ENCODE results near the gene ZNRF3.

ZNRF3 gene

DNA sequence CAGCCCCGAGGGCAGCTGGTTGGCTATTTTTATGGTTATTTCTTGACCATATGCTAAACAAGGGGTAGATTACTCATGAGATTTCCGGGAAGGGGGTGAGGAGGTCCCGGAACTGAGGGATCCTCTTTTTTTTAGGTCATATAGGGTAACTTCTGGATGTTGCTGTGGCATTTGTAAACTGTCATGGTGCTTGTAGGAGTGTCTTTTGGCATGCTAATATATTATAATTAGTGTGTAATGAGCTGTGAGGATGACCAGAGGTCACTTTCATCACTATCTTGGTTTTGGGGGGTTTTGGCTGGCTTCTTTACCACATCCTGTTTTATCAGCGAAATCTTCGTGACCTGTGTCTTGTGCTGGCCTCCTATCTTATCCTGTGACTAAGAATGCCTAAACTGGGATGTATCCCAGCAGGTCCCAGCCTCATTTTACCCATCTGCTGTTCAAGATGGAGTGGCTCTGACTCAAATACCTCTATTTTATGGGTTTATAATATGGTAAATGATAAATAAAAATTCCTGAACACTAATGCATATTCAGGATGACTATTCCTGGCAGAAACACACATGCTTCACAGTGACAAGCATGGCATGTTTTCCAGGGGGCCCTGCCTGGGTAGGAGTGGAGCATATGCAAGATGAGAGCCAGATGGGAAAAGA, 200.7 kb downstream of the ZNRF3 start:
- DNase-seq (ENCODE audit: low read depth): no peak

DNA sequence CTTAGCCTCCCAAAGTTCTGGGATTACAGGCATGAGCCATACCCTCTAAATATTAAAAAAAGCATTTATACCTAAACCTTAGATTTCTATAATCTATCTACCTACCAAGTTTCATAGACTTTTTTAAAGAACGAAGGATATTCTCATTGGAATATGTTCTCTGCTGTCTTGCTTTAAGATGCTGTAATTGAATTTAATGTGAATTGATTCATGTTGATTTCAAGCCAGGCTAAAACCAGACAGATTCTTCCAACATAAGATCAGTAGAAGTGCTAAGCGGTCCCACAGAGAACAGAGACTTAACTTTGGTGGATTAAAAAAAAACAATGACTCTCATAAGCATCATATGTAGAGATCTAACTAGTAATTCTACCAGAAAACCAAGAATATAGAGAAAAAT, 203.6 kb downstream of the ZNRF3 start:
- H3K4me3 ChIP-seq (ENCODE audit: low read depth, low read length): no peak overlapping the region
- no peak for DNase-seq (ENCODE audit: low read depth)
- TF ChIP-seq, protein P1, sequence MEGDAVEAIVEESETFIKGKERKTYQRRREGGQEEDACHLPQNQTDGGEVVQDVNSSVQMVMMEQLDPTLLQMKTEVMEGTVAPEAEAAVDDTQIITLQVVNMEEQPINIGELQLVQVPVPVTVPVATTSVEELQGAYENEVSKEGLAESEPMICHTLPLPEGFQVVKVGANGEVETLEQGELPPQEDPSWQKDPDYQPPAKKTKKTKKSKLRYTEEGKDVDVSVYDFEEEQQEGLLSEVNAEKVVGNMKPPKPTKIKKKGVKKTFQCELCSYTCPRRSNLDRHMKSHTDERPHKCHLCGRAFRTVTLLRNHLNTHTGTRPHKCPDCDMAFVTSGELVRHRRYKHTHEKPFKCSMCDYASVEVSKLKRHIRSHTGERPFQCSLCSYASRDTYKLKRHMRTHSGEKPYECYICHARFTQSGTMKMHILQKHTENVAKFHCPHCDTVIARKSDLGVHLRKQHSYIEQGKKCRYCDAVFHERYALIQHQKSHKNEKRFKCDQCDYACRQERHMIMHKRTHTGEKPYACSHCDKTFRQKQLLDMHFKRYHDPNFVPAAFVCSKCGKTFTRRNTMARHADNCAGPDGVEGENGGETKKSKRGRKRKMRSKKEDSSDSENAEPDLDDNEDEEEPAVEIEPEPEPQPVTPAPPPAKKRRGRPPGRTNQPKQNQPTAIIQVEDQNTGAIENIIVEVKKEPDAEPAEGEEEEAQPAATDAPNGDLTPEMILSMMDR (IDR thresholded peaks at IDR 0.05; ENCODE audit: low read depth, low read length, missing control alignments): no peak

More for the DNA sequence above, 200.7 kb downstream of the ZNRF3 start:
- TF ChIP-seq, protein P1 (IDR thresholded peaks at IDR 0.05; ENCODE audit: low read depth, low read length, missing control alignments): no peak
- no peak overlapping the region for H3K4me3 ChIP-seq (ENCODE audit: low read depth, low read length)

DNA sequence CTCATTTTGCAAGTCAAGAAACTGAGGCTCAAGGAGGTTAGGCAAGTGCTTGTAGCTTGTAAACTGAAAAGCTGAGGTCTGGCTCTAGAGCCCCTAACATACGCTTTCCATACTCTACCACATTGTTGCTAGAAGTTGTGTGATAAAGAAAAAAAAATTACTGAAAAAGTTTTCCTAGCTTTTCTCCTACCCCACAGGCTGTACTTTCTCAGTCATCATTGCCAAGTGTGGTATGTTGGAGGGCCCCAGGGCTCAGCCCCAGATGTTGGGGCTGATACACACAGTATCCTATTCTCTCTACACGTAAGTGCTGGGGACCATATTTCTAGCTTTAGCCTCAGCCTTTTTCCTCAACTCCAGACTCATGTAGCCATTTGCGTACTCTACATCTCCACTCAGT, 205.4 kb downstream of the ZNRF3 start:
- H3K4me3 ChIP-seq (ENCODE audit: low read depth, low read length): no peak overlapping the region
- DNase-seq (ENCODE audit: low read depth): no peak
- TF ChIP-seq, protein P1 (IDR thresholded peaks at IDR 0.05; ENCODE audit: low read depth, low read length, missing control alignments): no peak

DNA sequence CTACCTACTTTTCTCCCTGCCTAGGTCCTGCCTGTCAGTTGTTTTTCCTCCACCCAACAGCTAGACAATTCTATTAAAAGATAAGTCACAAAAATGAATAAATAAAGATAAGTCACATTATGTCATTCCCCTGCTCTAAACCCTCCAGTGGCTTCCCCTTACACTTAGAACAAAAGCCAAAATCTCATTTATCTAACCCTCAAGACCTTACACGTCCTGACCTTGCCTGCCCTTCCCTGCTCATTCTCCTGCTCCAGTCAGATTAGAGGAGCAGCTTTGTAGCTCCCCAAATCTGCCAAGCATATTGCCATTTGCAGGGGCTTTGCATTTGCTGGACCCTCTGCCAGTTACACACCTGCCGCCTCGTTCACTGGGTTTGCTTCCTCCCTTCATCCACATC, 206.1 kb downstream of the ZNRF3 start:
- no peak overlapping the region for H3K4me3 ChIP-seq (ENCODE audit: low read depth, low read length)
- no peak for DNase-seq (ENCODE audit: low read depth)
- TF ChIP-seq, protein P1 (IDR thresholded peaks at IDR 0.05; ENCODE audit: low read depth, low read length, missing control alignments): no peak

DNA sequence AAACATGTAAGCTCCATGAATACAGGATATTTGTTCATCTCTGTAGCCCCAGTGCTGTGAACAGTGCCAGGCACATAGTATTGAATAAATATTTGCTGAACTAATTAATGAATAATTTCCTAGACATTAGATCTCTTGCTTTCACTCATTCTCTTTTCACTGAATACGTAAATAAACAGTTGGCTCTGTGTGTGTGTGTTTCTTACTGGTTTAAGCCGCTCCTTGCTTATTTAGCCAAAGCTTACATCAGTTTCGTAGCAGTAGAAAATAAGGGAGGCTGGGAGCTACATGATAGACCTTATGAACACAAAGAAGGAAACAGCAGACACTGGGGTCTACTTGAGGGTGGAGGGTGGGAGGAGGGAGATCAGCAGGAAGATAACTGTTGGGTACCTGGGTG, 206.7 kb downstream of the ZNRF3 start:
- no peak overlapping the region for H3K4me3 ChIP-seq (ENCODE audit: low read depth, low read length)
- no peak for DNase-seq (ENCODE audit: low read depth)
- TF ChIP-seq, protein P1 (IDR thresholded peaks at IDR 0.05; ENCODE audit: low read depth, low read length, missing control alignments): no peak

DNA sequence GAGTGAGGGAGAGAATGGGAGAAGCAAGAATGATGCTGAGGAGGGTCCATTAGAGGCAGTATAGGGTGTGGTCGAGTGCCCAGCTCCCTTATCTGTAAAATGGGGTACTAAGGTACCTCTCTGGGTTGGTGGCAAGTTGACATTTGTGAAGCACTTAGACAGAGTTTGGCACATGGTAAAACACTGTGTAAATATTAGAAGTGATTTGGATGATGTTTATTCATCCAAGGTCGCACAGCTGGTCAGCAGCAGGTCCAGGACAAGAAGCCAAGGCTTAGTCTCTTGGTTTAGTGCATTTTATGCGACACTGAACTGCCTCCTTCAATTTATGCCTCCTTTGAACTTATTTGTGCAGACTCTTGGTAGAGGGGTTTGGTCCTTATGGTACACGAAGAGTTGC, 208.9 kb downstream of the ZNRF3 start:
- no peak for DNase-seq (ENCODE audit: low read depth)
- TF ChIP-seq, protein P1 (IDR thresholded peaks at IDR 0.05; ENCODE audit: low read depth, low read length, missing control alignments): no peak
- no peak overlapping the region for H3K4me3 ChIP-seq (ENCODE audit: low read depth, low read length)

DNA sequence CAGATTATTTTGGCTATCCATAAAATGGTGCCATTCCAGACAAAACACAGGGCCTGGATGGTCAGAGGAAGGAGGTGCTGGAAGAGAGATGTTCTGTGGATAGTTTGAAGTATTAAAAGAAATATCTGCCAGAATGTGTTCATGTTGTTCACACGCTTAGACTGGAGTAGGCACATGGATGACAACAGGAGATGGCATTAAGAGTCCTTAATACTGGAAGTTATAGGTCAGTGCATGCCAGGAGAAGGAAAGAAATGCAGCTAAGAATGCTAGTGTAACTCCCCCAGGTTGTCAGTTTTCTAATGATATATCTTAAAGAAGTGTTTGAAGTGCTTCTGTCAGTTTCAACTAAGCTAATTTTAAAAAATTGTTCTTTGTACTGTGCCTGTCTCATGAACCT, 209.7 kb downstream of the ZNRF3 start:
- TF ChIP-seq, protein P1 (IDR thresholded peaks at IDR 0.05; ENCODE audit: low read depth, low read length, missing control alignments): no peak
- H3K4me3 ChIP-seq (ENCODE audit: low read depth, low read length): no peak overlapping the region
- no peak for DNase-seq (ENCODE audit: low read depth)

Measured in GM12864 (cell line).